HCT116 (cell line): Measurements from ENCODE around the gene DCHS1. TPM values are rescaled to one million over a fixed set of nuclear protein-coding genes. Genes with fewer than 3 reads are reported as not detected.

Experiments
- ATAC-seq: fragments of 200-7000 bp; cut with Tn5 transposase; 2 replicates; pipeline ENCODE4 v1.9.1; 2020; ENCODE audit warnings: mild to moderate bottlenecking, moderate library complexity
- BruUV-seq: library from RNA; stranded (reverse); fragments of 400-500 nt; replicated peaks from 2 replicates; lab custom pipeline; 2021; lab: Mats Ljungman, UMichigan
- CTCF ChIA-PET: fragments of 300-600 bp; sonication (Branson Sonifier 250); formaldehyde crosslinking; loops from one replicate; lab custom pipeline; 2021; ENCODE audit warnings: antibody characterized with exemption; lab: Charles Lee
- POLR2A ChIA-PET: fragments of 300-600, 350-600 bp; sonication (Branson Sonifier 250); formaldehyde crosslinking; loops from one replicate; lab custom pipeline; 2021; ENCODE audit warnings: antibody characterized with exemption; lab: Charles Lee
- RAD21 ChIA-PET, 2 experiments: fragments of 300-600 bp; sonication (Branson Sonifier 250); formaldehyde crosslinking; loops; one replicate each; lab custom pipeline; 2023; ENCODE audit warnings: low total read pairs in 2 of 2; ENCODE audit not compliant: uncharacterized antibody in 2 of 2, unreplicated experiment in 2 of 2, low non-redundant PET in 1 of 2; lab: Charles Lee
- DNase-seq: peaks from one replicate; pipeline ENCODE4 v3.0.0-alpha.2; 2010; ENCODE audit warnings: low read depth, low spot score
- H2AFZ ChIP-seq: fragments of 200-600 bp; shearing (Covaris generic), sonication (generic); 2 replicates; pipeline ENCODE4 v1.6.1; 2017; ENCODE audit warnings: low read depth, mixed run types, mixed read lengths, antibody characterized with exemption, low read length; ENCODE audit not compliant: poor library complexity, severe bottlenecking
- H3K27ac ChIP-seq: 2 replicates; pipeline ENCODE4 v1.5.1; 2012; ENCODE audit warnings: low read depth, low read length
- H3K27me3 ChIP-seq: fragments of 200-600 bp; sonication (generic); 2 replicates; pipeline ENCODE4 v1.6.1; 2016; ENCODE audit warnings: mixed run types, low read length, mixed read lengths; ENCODE audit not compliant: insufficient read depth
- H3K36me3 ChIP-seq, 2 experiments: fragments of 200-500 bp in 1 of 2; fragments of 200-600 bp in 1 of 2; sonication (Bioruptor generic) in 1 of 2; sonication (generic) in 1 of 2; 2 replicates each; pipeline versions ENCODE4 v1.5.1 to v1.6.1; 2014 to 2016; ENCODE audit warnings: low read length in 2 of 2, inconsistent platforms in 1 of 2, mixed read lengths in 1 of 2, mixed run types in 1 of 2; ENCODE audit not compliant: insufficient read depth in 2 of 2, control insufficient read depth in 1 of 2
- H3K4me1 ChIP-seq, 2 experiments: fragments of 200-600 bp in 1 of 2; sonication (generic) in 1 of 2; 2 replicates each; pipeline versions ENCODE4 v1.5.1 to v1.6.1; 2012 to 2017; ENCODE audit warnings: low read length in 2 of 2, inconsistent platforms in 1 of 2, mild to moderate bottlenecking in 1 of 2, mixed read lengths in 1 of 2, mixed run types in 1 of 2, moderate library complexity in 1 of 2; ENCODE audit not compliant: insufficient read depth in 2 of 2, control insufficient read depth in 1 of 2
- H3K4me2 ChIP-seq: fragments of 200-600 bp; sonication (generic); 2 replicates; pipeline ENCODE4 v1.6.1; 2017; ENCODE audit warnings: mixed run types, low read length, mixed read lengths
- H3K4me3 ChIP-seq, 2 experiments: fragments of 200-600 bp in 1 of 2; sonication (generic) in 1 of 2; replicated peaks in 1 of 2; 2 replicates each; pipeline ENCODE4 v1.5.1; 2011 to 2016; ENCODE audit warnings: low read length in 2 of 2, control low read depth in 1 of 2, low read depth in 1 of 2, mild to moderate bottlenecking in 1 of 2, mixed read lengths in 1 of 2, mixed run types in 1 of 2
- H3K79me2 ChIP-seq: fragments of 200-600 bp; sonication (generic); 2 replicates; pipeline ENCODE4 v1.6.1; 2017; ENCODE audit warnings: mild to moderate bottlenecking, mixed run types, low read length, moderate library complexity, mixed read lengths; ENCODE audit not compliant: insufficient read depth
- H3K9ac ChIP-seq: fragments of 200-600 bp; sonication (generic); 2 replicates; pipeline ENCODE4 v1.6.1; 2016; ENCODE audit warnings: low read length, mixed read lengths
- H3K9me2 ChIP-seq: fragments of 200-600 bp; sonication (generic), shearing (Covaris generic); 2 replicates; pipeline ENCODE4 v1.6.1; 2017; ENCODE audit warnings: mixed run types, mild to moderate bottlenecking, moderate library complexity; ENCODE audit not compliant: insufficient read depth
- H3K9me3 ChIP-seq, 2 experiments: fragments of 200-500 bp in 1 of 2; fragments of 200-600 bp in 1 of 2; sonication (Bioruptor generic) in 1 of 2; sonication (generic) in 1 of 2; 2 replicates each; pipeline ENCODE4 v1.6.1; 2014 to 2017; ENCODE audit warnings: low read length in 2 of 2, mixed read lengths in 2 of 2, inconsistent platforms in 1 of 2, low read depth in 1 of 2, mild to moderate bottlenecking in 1 of 2, mixed run types in 1 of 2, moderate library complexity in 1 of 2; ENCODE audit not compliant: control insufficient read depth in 1 of 2, insufficient read depth in 1 of 2
- H4K20me1 ChIP-seq: fragments of 200-600 bp; sonication (generic), shearing (Covaris generic); 2 replicates; pipeline ENCODE4 v1.6.1; 2017; ENCODE audit warnings: mixed run types, mild to moderate bottlenecking, moderate library complexity; ENCODE audit not compliant: insufficient read depth
- ATF3 ChIP-seq: IDR thresholded peaks from 2 replicates; pipeline ENCODE4 v1.6.1; 2012
- CEBPB ChIP-seq: IDR thresholded peaks from 2 replicates; pipeline ENCODE4 v1.6.1; 2012; ENCODE audit warnings: low read depth
- CTCF ChIP-seq, 3 experiments: fragments of 200-600 bp in 1 of 3; sonication (generic) in 1 of 3; IDR thresholded peaks in 2 of 3; conservative IDR thresholded peaks in 1 of 3; 2 replicates each; pipeline ENCODE4 v1.5.1; 2012 to 2017; ENCODE audit warnings: low read depth in 2 of 3, low read length in 2 of 3, antibody characterized with exemption in 1 of 3, borderline replicate concordance in 1 of 3, control low read depth in 1 of 3, mild to moderate bottlenecking in 1 of 3, mixed read lengths in 1 of 3, mixed run types in 1 of 3, moderate library complexity in 1 of 3; ENCODE audit not compliant: insufficient read depth in 1 of 3
- EGR1 ChIP-seq: IDR thresholded peaks from 2 replicates; pipeline ENCODE4 v1.6.1; 2012; ENCODE audit warnings: low read depth
- ELF1 ChIP-seq: IDR thresholded peaks from 2 replicates; pipeline ENCODE4 v1.6.1; 2012; ENCODE audit warnings: low read depth, borderline replicate concordance
- FOSL1 ChIP-seq: IDR thresholded peaks from 2 replicates; pipeline ENCODE4 v1.6.1; 2012; ENCODE audit warnings: low read depth
- JUND ChIP-seq: IDR thresholded peaks from 2 replicates; pipeline ENCODE4 v1.6.1; 2012
- POLR2A ChIP-seq: IDR thresholded peaks from 2 replicates; pipeline ENCODE4 v1.7.0; 2011; ENCODE audit warnings: borderline replicate concordance; ENCODE audit not compliant: insufficient read depth, insufficient read length; ENCODE audit errors: extremely low read depth
- POLR2AphosphoS5 ChIP-seq: IDR thresholded peaks from 2 replicates; pipeline ENCODE4 v1.6.1; 2011; ENCODE audit warnings: mild to moderate bottlenecking, low read depth, low read length, moderate library complexity
- SP1 ChIP-seq: IDR thresholded peaks from 2 replicates; pipeline ENCODE4 v1.6.1; 2012; ENCODE audit warnings: low read depth
- TCF7L2 ChIP-seq: IDR thresholded peaks from 2 replicates; pipeline ENCODE4 v1.7.0; 2011; ENCODE audit warnings: borderline replicate concordance, inconsistent platforms; ENCODE audit not compliant: insufficient read depth, insufficient read length; ENCODE audit errors: extremely low read depth
- intact Hi-C: fragments of 100-400 bp; cut with micrococcal nuclease; formaldehyde crosslinking; loops from 2 replicates; pipeline ENCODE4 v1.10.0; 2022
- total RNA-seq: library from RNA; stranded (reverse); gene quantifications from one replicate; pipeline ENCODE4 v1.2.1, GENCODE V29; 2021; ENCODE audit not compliant: unreplicated experiment
- TF ChIP-seq, protein P1 (sequence below): IDR thresholded peaks from 2 replicates; pipeline ENCODE4 v1.6.1; 2012

Gene DCHS1
- total RNA-seq, 1 experiment from 2014 or later = 0.30 TPM

DNA sequence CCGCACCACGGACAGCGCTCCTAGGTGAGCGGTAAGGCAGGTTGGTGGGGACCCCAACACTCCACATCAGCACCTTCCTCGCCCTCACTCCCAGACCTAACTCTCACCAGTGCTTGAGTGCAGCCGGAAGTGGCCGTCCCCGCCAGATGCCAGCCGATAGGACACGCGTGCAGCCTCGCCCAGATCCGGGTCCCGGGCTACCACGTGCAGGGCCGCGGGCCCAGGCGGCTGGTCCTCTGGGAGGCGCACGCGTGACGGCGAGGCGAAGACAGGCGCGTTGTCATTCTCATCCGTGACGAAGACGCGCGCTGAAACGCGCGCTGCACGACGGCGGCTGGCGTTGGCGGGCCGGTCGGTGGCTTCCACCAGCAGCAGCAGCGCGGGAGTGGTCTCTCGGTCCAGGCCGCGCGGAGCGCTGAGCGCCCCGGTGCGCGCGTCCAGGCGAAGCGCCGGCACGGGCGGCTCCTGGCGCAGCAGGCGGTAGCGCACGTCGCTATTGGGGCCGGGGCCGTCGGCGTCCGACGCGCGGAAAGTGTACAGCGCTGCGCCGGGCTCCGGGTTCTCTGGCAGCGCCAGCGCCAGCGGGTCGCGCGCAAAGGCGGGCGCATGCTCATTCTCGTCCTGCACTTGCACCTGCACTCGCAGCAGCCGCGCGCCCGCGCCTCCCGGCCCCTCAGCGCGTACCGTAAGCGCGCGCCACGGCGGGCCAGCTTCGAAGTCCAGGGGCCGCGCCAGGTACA, 25.5 kb downstream of the DCHS1 start:
- Histone ChIP-seq H4K20me1 (no peaks in the 10 kb centered on the region), H3K79me2 (no peaks in the 10 kb centered on the region), H3K9me3 (no peaks in the 10 kb centered on the region), H3K9me2 (no peaks in the 10 kb centered on the region), H3K4me2 (no peak overlapping the region), H3K36me3 (no peaks in the 10 kb centered on the region), H3K27ac (no peak overlapping the region), H3K4me3 (no peak overlapping the region), H3K4me1 (peaks cover 0 to 2% of the 10 kb centered on the region in 2 experiments; a peak in 1 of 4 replicates), H3K9ac (no peak overlapping the region), H2AFZ (no peak overlapping the region), H3K27me3 (no peaks in the 10 kb centered on the region)
- no TSS peak for BruUV-seq
- ChIA-PET POLR2A (no interaction called here), CTCF (no interaction called here), RAD21 (no interaction called here)
- DNase-seq (no peak), ATAC-seq (no peak)
- TF ChIP-seq EGR1 (no peak), ATF3 (no peak), CEBPB (no peak), ELF1 (no peak)
- intact Hi-C loops = no loop called here

DNA sequence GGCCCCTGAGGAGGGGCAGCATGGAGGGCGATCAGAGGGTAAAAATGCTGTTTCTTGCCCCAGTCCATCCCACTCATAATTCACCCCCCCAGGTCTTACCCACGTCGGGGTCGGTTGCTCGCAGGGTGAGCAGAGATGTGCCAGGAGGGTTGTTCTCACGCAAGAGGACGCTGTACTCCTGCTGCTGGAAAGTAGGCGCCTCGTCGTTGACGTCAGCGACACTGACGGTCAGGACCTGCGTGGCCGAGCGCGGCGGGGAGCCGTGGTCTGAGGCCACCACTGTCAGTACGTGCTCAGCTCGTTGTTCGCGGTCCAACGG, 26.1 kb downstream of the DCHS1 start:
- ChIA-PET CTCF (no interaction called here), POLR2A (no interaction called here), RAD21 (no interaction called here)
- Histone ChIP-seq H3K27me3 (no peaks in the 10 kb centered on the region), H3K4me2 (no peak overlapping the region), H3K79me2 (no peaks in the 10 kb centered on the region), H3K4me3 (no peak overlapping the region), H3K36me3 (no peaks in the 10 kb centered on the region), H3K4me1 (no peaks in the 10 kb centered on the region), H3K27ac (no peak overlapping the region), H3K9ac (no peak overlapping the region), H4K20me1 (no peaks in the 10 kb centered on the region), H3K9me3 (no peaks in the 10 kb centered on the region), H2AFZ (no peak overlapping the region), H3K9me2 (no peaks in the 10 kb centered on the region)
- BruUV-seq = no TSS peak
- ATAC-seq = no peak
- no peak for DNase-seq
- no peak for TF ChIP-seq POLR2A
- no peak for TF ChIP-seq EGR1
- no peak for TF ChIP-seq CTCF (IDR thresholded peaks at IDR 0.05 in 2 of 3, conservative IDR thresholded peaks at IDR 0.05 in 1 of 3; ENCODE audit: borderline replicate concordance in 1 of 3, insufficient read depth in 1 of 3, low read depth in 2 of 3, low read length in 2 of 3)
- TF ChIP-seq FOSL1 = no peak
- TF ChIP-seq JUND = no peak
- TF ChIP-seq POLR2AphosphoS5 = no peak
- no peak for TF ChIP-seq TCF7L2
- TF ChIP-seq SP1 = no peak
- TF ChIP-seq, protein P1, sequence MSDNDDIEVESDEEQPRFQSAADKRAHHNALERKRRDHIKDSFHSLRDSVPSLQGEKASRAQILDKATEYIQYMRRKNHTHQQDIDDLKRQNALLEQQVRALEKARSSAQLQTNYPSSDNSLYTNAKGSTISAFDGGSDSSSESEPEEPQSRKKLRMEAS = no peak
- TF ChIP-seq CEBPB = no peak
- intact Hi-C loops = no loop called here
